Left colon (tissue), 2 donors: Measurements from ENCODE around the gene ENPP1. TPM values are rescaled to one million over a fixed set of nuclear protein-coding genes. Genes with fewer than 3 reads are reported as not detected.
"Not testable (repeated sequence)": the region's sequence is repeated elsewhere in the genome, so short reads cannot be mapped to it uniquely, and the experiment has no call there.

ENCODE experiments used
- ATAC-seq: fragments of 200-7000 bp; cut with Tn5 transposase; one replicate; pipeline ENCODE4 v1.9.1; 2020; ENCODE audit warnings: mild to moderate bottlenecking, moderate library complexity
- DNase-seq, 2 donors: peaks; one replicate each; pipeline ENCODE4 v3.0.0-alpha.2; 2020
- intact Hi-C, 2 donors: fragments of 100-400 bp; cut with DNase I in 1 of 2; cut with micrococcal nuclease in 1 of 2; formaldehyde crosslinking; loops; one replicate each; pipeline versions ENCODE4 v1.11.2 to v1.14.0; 2022; cut with DNase I, micrococcal nuclease
- total RNA-seq, 2 donors: library from RNA; stranded (reverse); fragmentation: NEBNext Ultra II Directional; extraction: Animal tissue kit (Norgen Biotek cat#: 25700); gene quantifications; one replicate each; pipeline ENCODE4 v1.2.1, GENCODE V29; 2021
- donor health status: DM: no; HTN: no; CAD: no.
- donor health status: DM: yes; HTN: yes; CAD: no.

Gene ENPP1
- total RNA-seq, 2 donors from 2014 or later, result 15.8 to 19.9 TPM

DNA sequence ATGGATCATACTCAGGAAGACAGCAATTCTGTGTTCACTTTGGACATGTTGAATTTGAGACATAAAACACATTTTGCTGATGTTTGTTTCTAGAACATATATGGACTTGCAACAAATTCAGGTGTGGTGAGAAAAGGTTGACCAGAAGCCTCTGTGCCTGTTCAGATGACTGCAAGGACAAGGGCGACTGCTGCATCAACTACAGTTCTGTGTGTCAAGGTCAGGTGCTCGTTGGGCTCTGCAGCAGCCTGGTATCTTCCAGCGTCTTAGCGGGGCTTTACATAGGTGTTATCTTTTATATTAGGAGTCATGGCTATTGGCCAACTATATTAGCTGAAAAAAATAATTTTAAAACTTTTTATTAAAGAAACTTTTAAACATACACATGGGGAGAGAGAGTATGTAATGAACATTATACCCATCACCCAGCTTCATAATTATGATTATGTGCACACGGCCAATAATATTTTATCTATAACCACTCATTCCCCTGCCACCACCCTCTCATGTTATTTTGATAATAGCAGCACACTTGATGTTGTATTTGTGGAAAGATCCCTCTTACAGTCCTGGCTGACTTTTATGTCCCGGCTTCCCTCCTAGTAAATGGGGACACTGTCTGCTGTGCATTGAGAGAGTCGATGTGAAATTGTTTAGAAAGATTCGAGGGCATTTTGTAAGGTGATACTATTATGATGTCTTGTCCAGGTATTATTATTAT, 43.4 kb downstream of the ENPP1 start:
- intact Hi-C loops, result no loop called here
- no peak for DNase-seq
- ATAC-seq, result no peak

DNA sequence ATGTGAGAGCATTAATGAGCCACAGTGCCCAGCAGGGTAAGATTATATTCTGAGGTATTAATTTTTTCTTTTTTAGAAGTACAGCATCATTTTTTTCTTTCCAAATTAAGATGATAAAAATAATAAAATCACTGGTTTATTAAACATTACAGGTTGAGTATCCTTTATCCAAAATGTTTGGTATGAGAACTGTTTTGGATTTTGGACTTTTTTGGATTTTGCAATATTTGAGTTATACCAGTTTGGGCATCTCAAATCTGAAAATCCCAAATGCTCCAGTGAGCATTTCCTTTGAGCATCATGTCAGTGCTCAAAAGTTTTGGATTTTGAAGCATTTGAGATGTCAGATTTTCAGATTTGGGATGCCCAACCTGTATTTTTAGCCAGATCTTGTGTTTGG, 44.4 kb downstream of the ENPP1 start:
- ATAC-seq, result no peak
- intact Hi-C loops, result no loop called here
- DNase-seq, result no peak

DNA sequence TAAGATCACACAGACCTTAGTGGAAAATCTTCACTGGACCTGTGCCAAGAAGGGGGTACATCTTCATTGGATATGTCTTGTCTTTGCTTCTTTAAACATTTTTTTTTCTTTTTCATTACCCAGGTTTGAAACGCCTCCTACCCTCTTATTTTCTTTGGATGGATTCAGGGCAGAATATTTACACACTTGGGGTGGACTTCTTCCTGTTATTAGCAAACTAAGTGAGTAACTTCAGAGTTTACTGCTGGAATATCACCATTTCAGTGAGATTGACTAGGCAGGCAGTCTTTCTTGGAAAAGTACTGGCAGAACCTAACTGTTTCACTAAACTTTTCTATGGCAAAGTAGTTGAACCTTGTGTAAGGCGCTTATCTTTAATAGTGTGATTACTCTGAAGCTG, 47.0 kb downstream of the ENPP1 start:
- DNase-seq (no peak), ATAC-seq (no peak)
- intact Hi-C loops, result no loop called here

DNA sequence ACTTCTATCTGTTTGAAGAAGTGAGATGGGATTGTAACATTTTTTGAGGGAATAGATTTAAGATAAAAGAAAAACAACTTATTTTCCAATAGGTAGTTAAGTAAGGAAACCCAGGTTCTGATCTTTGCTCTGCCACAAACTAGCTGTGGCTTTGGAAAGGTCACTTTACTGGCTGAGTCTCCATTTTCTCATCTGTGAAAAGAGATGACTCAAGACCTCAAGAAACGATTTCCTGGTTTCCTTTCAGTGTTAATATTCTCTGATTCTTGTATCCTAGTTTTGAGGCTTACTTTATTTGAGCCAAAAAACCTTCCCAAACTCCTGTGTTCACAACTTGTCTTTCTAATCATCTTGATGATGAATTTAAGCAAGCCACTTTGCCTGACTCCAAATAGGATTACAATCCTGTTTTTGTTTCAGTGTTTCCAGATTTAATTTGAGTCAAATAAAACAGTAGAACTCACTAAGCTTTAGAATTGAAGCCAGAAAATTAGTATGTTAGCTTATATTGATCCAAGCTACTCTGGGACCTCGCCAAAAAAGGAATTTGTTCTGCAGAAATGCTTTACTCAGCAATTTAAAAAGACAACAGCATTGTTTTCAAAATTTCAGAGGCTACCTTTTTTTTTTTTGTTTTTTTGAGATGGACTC, 51.1 kb downstream of the ENPP1 start:
- intact Hi-C loops, result no loop called here
- ATAC-seq (no peak), DNase-seq (no peak)

DNA sequence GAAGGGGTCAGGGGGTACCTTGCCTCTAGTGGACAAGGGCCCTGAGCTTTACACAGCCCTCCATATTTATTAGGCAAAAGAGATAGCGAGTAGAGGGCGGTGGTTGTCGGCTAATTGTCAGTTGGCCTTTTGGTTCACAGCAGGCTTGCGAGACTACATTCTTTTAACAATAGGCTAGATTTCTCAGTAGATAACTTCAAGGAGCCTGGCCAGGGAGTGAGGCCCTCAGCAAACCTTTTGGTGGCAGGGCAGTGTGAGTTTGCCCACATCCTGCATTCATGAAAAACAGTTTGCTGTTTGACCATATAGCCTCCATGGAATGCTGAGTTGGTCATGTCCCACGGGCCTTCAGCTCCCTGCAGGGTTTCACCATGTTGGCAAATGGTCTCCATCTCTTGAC, 51.8 kb downstream of the ENPP1 start:
- DNase-seq, intact Hi-C loops, ATAC-seq: not testable (repeated sequence)

DNA sequence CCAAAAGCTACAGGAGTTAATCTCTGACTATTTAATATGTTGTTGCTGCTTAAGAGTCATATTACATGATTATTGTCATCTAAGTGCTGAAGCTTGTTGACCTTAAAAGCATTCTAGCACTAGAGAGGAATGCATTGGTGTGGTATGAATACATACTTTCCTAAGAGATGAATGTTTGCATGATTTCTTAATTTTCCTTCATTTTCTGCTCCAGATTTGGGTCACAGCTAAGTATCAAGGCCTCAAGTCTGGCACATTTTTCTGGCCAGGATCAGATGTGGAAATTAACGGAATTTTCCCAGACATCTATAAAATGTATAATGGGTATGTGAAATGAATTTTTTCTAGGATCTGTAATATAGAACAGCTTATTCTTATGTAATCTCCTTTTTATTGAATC, 53.6 kb downstream of the ENPP1 start:
- DNase-seq (no peak), ATAC-seq (no peak)
- intact Hi-C loops, result no loop called here

DNA sequence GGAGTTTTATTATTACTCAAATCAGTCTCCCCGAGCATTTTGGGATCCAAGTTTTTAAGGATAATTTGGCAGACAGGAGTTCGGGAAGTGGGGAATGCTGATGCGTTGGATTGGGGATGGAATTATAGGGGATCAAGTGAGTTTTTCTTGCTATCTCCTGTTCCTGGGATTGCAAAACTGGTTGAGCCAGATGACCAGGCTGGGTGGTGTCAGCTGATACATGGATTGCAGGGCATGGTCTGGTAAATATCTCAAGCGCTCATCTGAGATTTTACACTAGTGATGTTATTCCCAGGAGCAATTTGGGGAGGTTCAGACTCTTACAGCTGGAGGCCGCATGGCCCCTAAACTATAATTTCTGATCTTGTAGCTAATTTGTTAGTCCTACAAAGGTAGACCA, 54.7 kb downstream of the ENPP1 start:
- intact Hi-C loops, result no loop called here
- ATAC-seq, result peak; percentile 62
- peak; percentile 35 to 39 for DNase-seq

DNA sequence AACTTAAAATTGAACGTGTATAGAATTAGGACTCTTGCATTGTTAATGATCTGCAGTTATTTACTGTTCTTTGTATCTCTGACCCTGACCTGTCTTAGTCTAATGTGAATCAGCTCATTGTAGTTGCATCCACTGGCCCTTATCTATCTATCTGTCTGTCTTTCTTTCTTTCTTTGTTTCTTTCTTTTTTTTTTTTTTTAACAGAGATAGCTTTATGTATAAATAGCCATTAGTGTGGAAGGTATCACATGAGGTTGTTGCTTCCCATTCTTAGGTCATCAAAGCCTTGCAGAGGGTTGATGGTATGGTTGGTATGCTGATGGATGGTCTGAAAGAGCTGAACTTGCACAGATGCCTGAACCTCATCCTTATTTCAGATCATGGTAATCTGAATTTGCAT, 59.9 kb downstream of the ENPP1 start:
- DNase-seq, result no peak
- ATAC-seq, result no peak
- intact Hi-C loops, result no loop called here

DNA sequence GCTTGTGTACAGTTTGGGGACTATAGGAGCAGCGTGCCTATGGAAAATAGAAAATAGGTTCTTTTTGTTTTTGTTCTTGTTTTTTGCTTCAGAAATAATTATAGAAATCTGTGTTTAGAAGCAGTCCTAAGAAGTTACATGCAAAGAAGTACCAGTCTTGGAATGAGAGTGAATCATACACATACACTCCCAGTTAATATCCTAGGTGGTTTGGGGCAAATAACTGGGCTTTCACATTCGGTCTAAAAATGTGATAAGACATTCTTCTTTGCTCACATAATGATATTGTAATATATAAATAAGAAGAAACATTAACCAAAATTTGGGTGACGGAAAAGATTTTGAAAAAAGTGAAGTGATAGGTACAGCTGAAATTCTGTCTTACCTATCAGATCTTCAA, 61.0 kb downstream of the ENPP1 start:
- intact Hi-C loops, result no loop called here
- DNase-seq (no peak), ATAC-seq (no peak)

DNA sequence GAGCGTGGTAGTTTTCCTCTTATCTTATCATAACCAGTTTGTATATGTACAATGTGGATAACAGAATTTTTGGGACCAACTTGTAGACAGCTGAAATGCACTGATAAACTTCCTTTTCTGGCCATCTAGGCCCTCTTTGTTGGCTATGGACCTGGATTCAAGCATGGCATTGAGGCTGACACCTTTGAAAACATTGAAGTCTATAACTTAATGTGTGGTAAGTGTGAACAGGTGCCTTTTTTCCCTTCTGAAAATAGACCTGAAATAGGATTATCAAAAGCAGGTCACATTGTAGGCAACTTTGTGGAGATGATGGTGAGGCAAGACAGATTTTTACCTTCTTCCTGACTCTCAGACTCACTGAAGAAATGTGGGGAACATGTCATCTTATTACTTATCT, 67.8 kb downstream of the ENPP1 start:
- no peak for ATAC-seq
- intact Hi-C loops, result no loop called here
- no peak for DNase-seq

DNA sequence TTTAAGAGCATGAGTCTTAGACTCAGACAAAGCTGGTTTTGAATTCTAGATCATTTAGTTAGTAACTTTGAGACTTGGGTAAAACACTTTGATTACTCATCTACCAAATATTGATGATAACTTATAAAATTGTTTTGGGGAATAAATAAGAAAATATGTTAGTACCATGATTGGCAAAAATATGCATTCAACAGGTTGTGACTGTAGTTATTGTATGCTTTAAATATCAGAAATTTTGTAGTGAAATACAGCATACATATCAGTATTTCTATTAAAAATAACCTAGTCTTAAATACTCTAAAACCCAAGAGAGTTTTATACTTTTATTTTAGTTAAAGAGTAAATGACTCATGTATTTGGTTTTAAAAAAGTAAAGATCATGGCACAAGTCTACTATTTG, 68.7 kb downstream of the ENPP1 start:
- intact Hi-C loops, result no loop called here
- DNase-seq (no peak), ATAC-seq (no peak)

DNA sequence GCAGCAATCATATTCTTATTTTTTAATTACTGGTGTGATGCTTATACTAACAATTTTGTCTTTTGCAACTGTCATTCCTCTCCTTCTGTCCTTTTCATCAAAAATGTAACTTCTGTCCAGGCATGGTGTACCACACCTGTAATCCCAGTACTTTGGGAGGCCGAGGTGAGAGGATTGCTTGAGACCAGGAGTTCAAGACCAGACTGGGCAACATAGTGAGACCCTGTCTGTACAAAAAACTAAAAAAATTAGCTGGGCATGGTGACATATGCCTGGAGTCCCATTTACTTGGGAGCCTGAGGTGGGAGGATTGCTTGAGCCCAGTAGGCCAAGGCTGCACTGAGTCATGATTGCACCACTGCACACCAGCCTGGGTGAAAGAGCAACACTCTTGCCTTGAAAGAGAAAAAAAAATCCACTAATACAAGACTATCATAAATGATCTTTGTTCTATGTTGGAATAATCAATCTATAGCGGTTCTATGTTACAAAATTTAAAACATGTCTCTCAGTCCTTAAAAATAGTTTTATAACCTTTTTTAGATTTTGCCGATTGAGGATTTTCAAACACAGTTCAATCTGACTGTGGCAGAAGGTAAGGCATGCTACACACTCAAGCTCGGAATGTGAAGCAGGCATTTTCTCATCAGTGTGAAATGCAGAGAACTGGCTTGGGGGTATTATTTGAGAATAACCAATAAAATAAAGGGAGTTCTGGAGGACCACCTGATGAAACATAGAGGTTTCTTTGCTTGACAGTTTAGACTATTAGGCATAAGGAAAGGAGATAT, 70.4 kb downstream of the ENPP1 start:
- intact Hi-C loops, result no loop called here
- no peak for ATAC-seq
- DNase-seq, result no peak

DNA sequence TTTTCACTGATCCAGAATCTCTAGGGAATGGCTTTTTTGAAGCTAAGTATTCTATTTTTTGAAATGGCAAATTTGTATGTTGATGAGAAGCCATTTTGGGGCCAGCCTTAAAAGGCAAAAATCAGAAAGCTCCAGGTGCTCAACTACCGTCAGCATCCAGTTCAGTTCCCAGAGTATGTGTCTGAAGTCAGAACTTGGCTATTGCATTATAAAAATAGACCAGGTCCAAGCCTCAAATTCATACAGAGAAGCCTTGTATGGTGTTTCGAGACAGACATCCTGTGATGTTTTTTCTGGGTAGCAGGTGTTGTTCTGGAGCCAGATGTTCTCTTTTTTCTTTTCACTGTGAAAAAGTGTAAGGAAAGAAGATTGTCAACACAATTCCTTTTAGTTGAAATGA, 75.2 kb downstream of the ENPP1 start:
- intact Hi-C loops, result no loop called here
- ATAC-seq (no peak), DNase-seq (no peak)

DNA sequence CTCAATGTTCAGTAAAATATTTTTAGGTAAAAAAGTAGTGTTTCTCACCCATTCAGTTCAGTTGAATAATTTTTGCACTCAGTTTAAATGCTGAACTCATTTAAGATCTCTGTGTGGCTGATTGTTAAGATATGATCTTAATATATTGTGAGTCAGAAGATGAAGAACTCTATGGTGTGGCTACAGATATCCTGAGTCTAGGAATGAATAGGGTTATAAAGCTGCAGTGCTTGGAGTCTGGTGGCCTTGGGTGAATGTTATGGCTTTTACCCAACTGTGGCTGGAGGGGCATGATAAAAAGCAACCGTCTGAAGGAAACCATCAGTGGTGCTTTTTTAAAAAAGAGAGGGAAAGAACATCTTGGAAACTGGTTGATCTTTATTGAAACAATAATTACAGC, 77.4 kb downstream of the ENPP1 start:
- ATAC-seq (no peak), DNase-seq (no peak)
- intact Hi-C loops, result no loop called here

DNA sequence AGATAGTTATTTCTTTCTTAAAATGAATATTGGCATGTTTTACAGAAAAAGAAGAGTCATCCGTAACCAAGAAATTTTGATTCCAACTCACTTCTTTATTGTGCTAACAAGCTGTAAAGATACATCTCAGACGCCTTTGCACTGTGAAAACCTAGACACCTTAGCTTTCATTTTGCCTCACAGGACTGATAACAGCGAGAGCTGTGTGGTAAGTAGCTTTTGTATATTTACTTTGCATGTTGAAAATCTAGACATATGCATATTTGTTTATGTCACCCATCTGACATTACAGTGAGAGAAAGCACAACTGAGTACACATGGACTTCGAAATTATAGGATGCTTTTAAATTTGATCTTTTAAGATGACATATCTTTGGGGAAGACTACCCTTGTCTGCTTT, 78.7 kb downstream of the ENPP1 start:
- intact Hi-C loops, result no loop called here
- no peak for ATAC-seq
- no peak for DNase-seq

DNA sequence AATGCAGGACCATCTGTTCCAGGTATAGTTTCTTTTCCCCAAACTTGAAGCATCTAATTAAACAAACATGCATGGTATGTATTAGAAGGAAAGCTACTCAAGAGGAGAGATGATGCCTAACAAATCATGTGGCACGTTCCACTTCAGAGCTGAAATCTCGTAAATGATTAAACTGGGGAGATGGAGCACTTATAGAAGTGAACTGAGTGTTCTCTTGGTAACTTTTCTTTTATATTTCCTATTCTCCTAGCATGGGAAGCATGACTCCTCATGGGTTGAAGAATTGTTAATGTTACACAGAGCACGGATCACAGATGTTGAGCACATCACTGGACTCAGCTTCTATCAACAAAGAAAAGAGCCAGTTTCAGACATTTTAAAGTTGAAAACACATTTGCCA, 82.3 kb downstream of the ENPP1 start:
- ATAC-seq (no peak), DNase-seq (no peak)
- intact Hi-C loops, result no loop called here

DNA sequence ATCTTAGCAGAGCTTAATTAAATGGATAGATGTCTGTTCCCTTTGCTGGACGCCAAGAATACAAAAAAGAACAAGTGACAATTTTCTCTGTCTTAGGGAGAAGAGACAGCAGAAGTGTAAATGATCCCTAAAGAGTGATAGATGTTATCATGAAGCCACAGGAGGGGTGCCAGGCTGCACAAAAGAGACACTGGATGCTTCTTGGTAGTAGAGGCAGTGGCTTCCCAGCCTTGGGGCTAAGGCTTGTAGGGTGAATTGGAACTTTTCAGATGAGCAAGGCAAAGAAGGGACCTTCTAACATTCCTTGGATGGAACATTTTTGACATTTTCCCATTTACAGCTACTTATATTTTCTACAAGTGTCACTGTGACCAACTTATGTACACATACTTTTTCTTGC, 85.4 kb downstream of the ENPP1 start:
- intact Hi-C loops, result no loop called here
- DNase-seq (no peak), ATAC-seq (no peak)

DNA sequence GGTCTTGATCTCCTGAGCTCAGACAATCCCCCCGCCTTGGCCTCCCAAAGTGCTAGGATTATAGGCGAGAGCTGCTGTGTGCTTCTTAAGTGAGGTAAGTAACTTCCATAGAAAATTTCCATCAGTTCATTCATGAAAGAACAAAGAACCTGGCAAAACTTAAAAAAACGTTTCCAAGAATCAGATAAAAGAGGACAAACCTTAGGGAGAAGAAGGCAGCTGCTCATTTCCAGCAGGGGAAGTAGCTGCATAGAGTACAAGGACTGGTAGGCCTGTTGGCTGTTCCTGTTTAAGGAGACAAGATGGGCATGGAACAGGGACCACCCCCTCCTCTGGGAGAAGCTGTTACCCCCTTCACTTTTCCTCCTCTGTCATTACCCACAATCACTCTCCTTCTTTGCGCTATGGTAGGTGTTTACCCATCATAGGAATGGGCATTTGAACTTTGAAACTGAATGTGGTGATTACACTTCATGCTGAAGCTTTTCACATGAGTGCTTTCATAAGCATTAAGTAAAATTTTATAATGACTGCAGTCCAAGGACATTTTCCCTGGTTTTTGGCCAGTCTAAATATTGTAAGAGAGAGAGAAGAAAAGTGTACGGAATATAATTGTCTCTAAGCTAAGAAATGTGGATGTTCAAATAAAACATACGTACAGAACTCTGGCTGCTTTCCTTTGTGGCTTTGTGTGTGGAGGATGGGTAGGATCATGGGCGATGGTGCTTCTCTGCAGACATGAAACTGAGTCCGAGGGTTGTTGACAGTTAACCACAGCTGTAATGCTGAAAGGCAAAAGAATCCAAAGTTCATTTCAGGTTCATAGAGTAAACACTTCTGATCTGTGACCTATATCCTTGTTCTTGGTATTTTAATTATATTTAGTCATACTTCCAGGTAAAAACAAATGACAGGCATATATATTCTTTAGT, 86.9 kb downstream of the ENPP1 start:
- DNase-seq, result peak; percentile 40 to 72
- intact Hi-C loops, result no loop called here
- peak; percentile 96 for ATAC-seq

DNA sequence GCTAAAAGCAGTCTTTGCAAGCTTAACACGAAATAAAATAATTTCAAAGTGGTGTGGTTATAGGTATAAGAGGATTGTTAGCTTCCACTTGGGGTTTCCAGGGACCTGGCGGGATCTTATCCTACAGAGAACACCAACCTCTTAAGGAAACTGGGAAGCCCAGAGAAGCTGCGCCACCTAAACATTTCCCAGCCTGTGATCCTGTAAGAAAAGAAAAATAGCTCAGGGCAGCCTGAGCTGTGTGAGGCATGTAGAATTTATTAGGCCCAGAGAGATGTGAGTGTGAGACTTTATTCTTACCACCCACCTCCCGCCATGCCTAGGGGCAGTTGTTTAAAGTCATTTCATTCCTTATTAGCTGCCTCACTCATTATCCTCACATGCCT, 89.2 kb downstream of the ENPP1 start:
- intact Hi-C loops, result no loop called here

More for the DNA sequence above, 89.2 kb downstream of the ENPP1 start:
- ATAC-seq (no peak), DNase-seq (no peak)
